ENCODE measurements around the gene LAMB4.

The LAMB4 gene

DNA sequence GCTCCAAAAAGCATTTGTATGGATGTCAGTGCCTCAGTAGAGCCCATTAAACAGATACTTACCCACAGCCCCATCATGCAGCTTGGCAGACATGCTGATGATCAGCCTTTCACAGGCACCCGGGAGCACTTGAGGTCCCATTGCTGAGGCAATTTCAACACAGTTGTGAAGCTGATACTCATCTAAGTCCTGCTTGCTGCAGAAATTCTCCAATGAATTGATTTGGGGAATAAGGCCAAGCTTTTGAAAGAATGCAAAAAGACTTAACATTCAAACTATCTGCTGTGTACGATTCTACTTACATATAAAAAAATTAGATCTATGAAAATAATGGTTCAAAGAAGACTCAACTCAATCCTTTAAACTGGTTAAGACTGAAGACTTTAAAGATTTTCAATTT lies 60.5 kb downstream of the LAMB4 start:
- H3K9me3 Mint-ChIP-seq = no peaks in the 10 kb centered on the region
- H3K27me3 Mint-ChIP-seq = peaks cover 2% of the 10 kb centered on the region
- no peak overlapping the region for H3K27ac Mint-ChIP-seq
- DNase-seq = no peak
- no peak for ATAC-seq
- no peak overlapping the region for H3K4me3 Mint-ChIP-seq
- no peaks in the 10 kb centered on the region for H3K36me3 Mint-ChIP-seq (ENCODE audit: low read depth)
- H3K4me1 Mint-ChIP-seq = no peaks in the 10 kb centered on the region

DNA sequence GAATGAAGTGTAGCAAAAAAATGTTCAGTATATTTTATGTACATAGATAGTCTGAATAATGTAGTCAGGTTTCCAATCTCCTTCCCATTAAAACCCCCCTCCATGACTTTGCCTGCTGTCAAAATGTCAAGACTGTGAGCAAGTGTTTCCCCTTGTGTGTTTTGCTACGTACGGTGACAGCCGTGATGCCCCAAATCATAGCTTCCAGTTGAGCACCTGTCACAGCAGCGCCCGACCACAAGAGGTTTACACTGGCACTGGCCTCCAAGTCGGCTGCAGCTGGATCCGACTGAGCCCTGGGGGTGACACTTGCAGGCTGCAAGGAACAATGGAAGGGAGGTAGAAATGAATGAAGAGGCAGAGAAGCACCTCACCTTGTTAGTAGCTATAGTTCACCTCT lies 62.3 kb downstream of the LAMB4 start:
- H3K4me3 Mint-ChIP-seq = no peak overlapping the region
- ATAC-seq (no peak), DNase-seq (no peak)
- no peak overlapping the region for H3K27ac Mint-ChIP-seq
- no peaks in the 10 kb centered on the region for H3K9me3 Mint-ChIP-seq
- H3K36me3 Mint-ChIP-seq (ENCODE audit: low read depth) = no peaks in the 10 kb centered on the region
- no peaks in the 10 kb centered on the region for H3K4me1 Mint-ChIP-seq
- H3K27me3 Mint-ChIP-seq = peaks cover 2% of the 10 kb centered on the region

DNA sequence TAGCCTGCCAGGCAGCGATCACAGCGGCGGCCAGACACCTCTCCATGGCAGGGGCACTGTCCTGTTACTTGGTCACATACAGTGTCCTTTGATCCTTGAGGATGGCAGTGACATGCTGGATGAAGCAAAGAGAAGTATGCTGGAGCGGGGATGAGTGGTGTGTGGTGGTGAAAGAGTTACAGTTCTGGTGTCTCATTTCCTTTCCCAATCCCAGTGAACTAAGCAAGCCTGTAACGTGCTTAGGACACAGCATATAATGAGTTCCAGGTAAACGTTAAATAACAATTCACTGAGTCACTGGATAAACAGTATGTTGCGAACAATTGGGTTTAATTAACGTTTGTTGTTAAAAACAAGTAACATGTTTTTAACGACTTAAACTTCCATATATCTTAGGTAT lies 63.7 kb downstream of the LAMB4 start:
- Mint-ChIP-seq H3K9me3 (no peaks in the 10 kb centered on the region), H3K27me3 (peaks cover 2% of the 10 kb centered on the region), H3K4me1 (peaks cover 8% of the 10 kb centered on the region), H3K4me3 (no peak overlapping the region), H3K36me3 (ENCODE audit: low read depth) (no peaks in the 10 kb centered on the region), H3K27ac (no peak overlapping the region)
- DNase-seq (no peak), ATAC-seq (no peak)

DNA sequence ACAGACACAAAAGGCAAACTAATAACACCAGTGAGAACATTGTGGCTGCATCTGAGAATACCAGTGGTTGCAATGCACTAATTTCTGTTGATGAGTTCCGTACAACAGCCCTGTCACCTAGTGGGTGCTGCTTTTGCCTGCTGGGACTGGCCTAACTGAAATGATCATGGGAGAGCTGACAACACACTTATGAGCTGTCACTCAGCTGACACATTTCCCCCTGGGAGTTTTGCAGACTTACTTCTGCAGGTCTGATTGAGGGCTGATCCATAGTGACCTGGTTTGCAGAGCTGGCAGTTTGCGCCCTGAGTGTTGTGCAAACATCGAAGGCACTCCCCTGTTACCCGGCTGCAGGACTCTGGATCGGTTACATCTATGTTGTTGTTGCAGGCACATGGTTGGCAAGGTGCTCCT lies 66.6 kb downstream of the LAMB4 start:
- ATAC-seq = peak; percentile 62
- H3K27ac Mint-ChIP-seq = no peak overlapping the region
- DNase-seq = no peak
- no peaks in the 10 kb centered on the region for H3K9me3 Mint-ChIP-seq
- no peak overlapping the region for H3K4me3 Mint-ChIP-seq
- peaks cover 8% of the 10 kb centered on the region for H3K4me1 Mint-ChIP-seq
- peaks cover 3% of the 10 kb centered on the region for H3K27me3 Mint-ChIP-seq
- no peaks in the 10 kb centered on the region for H3K36me3 Mint-ChIP-seq (ENCODE audit: low read depth)

GRCh38 chr7:108062250-108063014 lies 67.7 kb downstream of the LAMB4 start:
- Mint-ChIP-seq H3K4me3 (no peak overlapping the region), H3K27ac (no peak overlapping the region), H3K36me3 (ENCODE audit: low read depth) (no peaks in the 10 kb centered on the region), H3K9me3 (no peaks in the 10 kb centered on the region), H3K4me1 (peaks cover 8% of the 10 kb centered on the region), H3K27me3 (peaks cover 3% of the 10 kb centered on the region)
- DNase-seq (no peak), ATAC-seq (peak; percentile 59)

GRCh38 chr7:108059526-108059925 lies 70.6 kb downstream of the LAMB4 start:
- no peak overlapping the region for H3K4me3 Mint-ChIP-seq
- ATAC-seq (no peak), DNase-seq (no peak)
- no peaks in the 10 kb centered on the region for H3K36me3 Mint-ChIP-seq (ENCODE audit: low read depth)
- no peaks in the 10 kb centered on the region for H3K9me3 Mint-ChIP-seq
- H3K27me3 Mint-ChIP-seq = peaks cover 3% of the 10 kb centered on the region
- peaks cover 8% of the 10 kb centered on the region for H3K4me1 Mint-ChIP-seq
- H3K27ac Mint-ChIP-seq = no peak overlapping the region

- Mint-ChIP-seq H3K27me3 (peaks cover 3% of the 10 kb centered on the region), H3K9me3 (no peaks in the 10 kb centered on the region), H3K27ac (no peak overlapping the region), H3K36me3 (ENCODE audit: low read depth) (no peaks in the 10 kb centered on the region), H3K4me1 (peaks cover 8% of the 10 kb centered on the region), H3K4me3 (no peak overlapping the region)
- DNase-seq (no peak), ATAC-seq (no peak)
Measured at GRCh38 chr7:108057951-108058481, 72.1 kb downstream of the LAMB4 start.

DNA sequence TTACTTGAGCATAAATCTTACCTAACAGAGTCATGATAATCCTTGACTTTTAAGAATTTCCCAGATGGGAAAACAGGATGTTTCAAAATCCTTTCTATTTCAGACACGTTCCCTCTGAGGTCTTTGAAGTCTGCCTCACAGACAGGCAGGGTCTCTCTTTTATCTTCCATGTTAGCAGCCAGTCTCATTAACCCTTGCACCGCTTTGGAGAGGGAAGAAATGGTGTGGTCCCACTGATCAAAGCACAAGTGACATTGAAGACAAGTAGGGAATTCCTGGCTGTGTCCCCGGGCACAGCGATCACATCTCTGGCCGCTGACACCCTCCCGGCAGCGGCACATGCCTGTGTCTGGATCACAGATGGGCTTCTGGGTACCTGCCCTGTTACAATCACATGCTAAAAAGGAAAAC lies 74.5 kb downstream of the LAMB4 start:
- ATAC-seq = no peak
- DNase-seq = no peak
- Mint-ChIP-seq H3K4me3 (no peak overlapping the region), H3K27me3 (peaks cover 3% of the 10 kb centered on the region), H3K27ac (no peak overlapping the region), H3K36me3 (ENCODE audit: low read depth) (no peaks in the 10 kb centered on the region), H3K4me1 (no peaks in the 10 kb centered on the region), H3K9me3 (no peaks in the 10 kb centered on the region)

DNA sequence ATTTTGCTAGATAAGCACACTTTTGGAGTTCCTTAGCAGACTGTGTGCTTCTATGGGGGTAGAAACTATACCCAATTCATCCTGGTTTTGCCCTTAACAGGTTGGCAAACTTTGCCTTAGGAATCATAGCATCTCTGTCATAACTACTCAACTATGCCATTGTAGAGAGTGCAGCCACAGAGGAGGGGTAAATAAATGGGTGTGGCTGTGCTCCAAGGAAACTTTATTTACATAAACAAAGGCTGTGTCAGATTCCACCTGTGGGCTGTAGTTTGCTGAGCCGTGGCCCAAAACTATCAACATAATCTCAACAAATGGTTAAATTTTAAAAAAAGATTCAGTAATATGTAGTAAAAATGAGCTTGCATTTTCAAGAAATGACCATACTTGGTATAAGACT lies 75.6 kb downstream of the LAMB4 start:
- peaks cover 3% of the 10 kb centered on the region for H3K27me3 Mint-ChIP-seq
- no peak for DNase-seq
- no peak for ATAC-seq
- H3K4me1 Mint-ChIP-seq = no peaks in the 10 kb centered on the region
- H3K4me3 Mint-ChIP-seq = no peak overlapping the region
- H3K27ac Mint-ChIP-seq = no peak overlapping the region
- no peaks in the 10 kb centered on the region for H3K36me3 Mint-ChIP-seq (ENCODE audit: low read depth)
- H3K9me3 Mint-ChIP-seq = no peaks in the 10 kb centered on the region

- DNase-seq (no peak), ATAC-seq (no peak)
- no peaks in the 10 kb centered on the region for H3K27me3 Mint-ChIP-seq
- H3K4me1 Mint-ChIP-seq = peaks cover 1% of the 10 kb centered on the region
- H3K27ac Mint-ChIP-seq = no peak overlapping the region
- H3K9me3 Mint-ChIP-seq = no peaks in the 10 kb centered on the region
- H3K36me3 Mint-ChIP-seq (ENCODE audit: low read depth) = no peaks in the 10 kb centered on the region
- no peak overlapping the region for H3K4me3 Mint-ChIP-seq
Measured at GRCh38 chr7:108053250-108053649, 76.9 kb downstream of the LAMB4 start.

DNA sequence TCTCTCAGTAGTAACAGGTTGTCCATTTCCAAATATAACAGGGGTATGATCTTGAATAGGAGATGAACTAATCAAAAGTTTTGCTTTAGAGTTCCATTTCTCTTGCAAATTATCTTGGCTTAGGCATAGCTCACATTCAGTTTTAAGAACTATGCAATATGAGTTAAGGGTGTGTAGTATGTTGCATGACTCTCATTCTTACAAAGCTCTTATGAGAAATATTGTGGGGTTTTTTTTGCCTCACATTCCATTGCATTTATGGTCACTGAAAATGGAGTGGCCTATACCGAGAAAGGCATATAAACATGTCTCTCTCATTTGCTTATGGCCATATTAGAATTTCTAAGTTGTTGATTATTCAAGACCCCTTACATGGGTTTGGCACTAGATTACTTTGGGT lies 78.7 kb downstream of the LAMB4 start:
- Mint-ChIP-seq H3K4me1 (peaks cover 6% of the 10 kb centered on the region), H3K9me3 (no peaks in the 10 kb centered on the region), H3K4me3 (no peak overlapping the region), H3K27ac (no peak overlapping the region), H3K27me3 (no peaks in the 10 kb centered on the region), H3K36me3 (ENCODE audit: low read depth) (no peaks in the 10 kb centered on the region)
- ATAC-seq (no peak), DNase-seq (no peak)

- no peaks in the 10 kb centered on the region for H3K36me3 Mint-ChIP-seq (ENCODE audit: low read depth)
- H3K27ac Mint-ChIP-seq = no peak overlapping the region
Measured at GRCh38 chr7:108049962-108050361, 80.2 kb downstream of the LAMB4 start.

DNA sequence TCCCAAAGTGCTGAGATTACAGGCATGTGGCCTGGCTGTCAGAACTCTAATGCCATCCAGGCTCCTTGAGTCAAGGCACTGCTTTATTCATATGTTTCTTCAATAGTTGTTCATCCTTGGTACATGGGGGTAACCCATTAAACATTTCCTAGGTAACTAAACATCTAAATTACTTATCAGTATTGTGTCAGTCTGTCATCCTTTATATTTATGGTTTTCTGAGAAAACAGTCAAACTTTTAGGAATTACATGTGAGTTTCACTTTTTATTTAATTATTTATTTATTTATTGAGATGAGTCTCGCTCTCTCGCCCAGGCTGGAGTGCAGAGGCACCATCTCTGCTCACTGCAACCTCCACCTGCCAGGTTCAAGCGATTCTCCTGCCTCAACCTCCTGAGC lies 81.7 kb downstream of the LAMB4 start:
- H3K4me3 Mint-ChIP-seq = no peak overlapping the region
- H3K9me3 Mint-ChIP-seq = no peaks in the 10 kb centered on the region
- peaks cover 3% of the 10 kb centered on the region for H3K27me3 Mint-ChIP-seq
- no peak overlapping the region for H3K27ac Mint-ChIP-seq
- ATAC-seq (no peak), DNase-seq (no peak)
- peaks cover 6% of the 10 kb centered on the region for H3K4me1 Mint-ChIP-seq
- H3K36me3 Mint-ChIP-seq (ENCODE audit: low read depth) = no peaks in the 10 kb centered on the region

More at GRCh38 chr7:108049962-108050361, 80.2 kb downstream of the LAMB4 start:
- Mint-ChIP-seq H3K4me3 (no peak overlapping the region), H3K9me3 (no peaks in the 10 kb centered on the region), H3K27me3 (no peaks in the 10 kb centered on the region), H3K4me1 (peaks cover 6% of the 10 kb centered on the region)
- no peak for ATAC-seq
- no peak for DNase-seq

GRCh38 chr7:108046952-108047506 lies 83.1 kb downstream of the LAMB4 start:
- H3K4me3 Mint-ChIP-seq = no peak overlapping the region
- DNase-seq = no peak
- no peak for ATAC-seq
- peaks cover 3% of the 10 kb centered on the region for H3K27me3 Mint-ChIP-seq
- H3K27ac Mint-ChIP-seq = no peak overlapping the region
- H3K4me1 Mint-ChIP-seq = peaks cover 6% of the 10 kb centered on the region
- no peaks in the 10 kb centered on the region for H3K9me3 Mint-ChIP-seq
- H3K36me3 Mint-ChIP-seq (ENCODE audit: low read depth) = no peaks in the 10 kb centered on the region

- Mint-ChIP-seq H3K4me1 (peaks cover 6% of the 10 kb centered on the region), H3K9me3 (no peaks in the 10 kb centered on the region), H3K27ac (no peak overlapping the region), H3K27me3 (peaks cover 3% of the 10 kb centered on the region), H3K4me3 (no peak overlapping the region), H3K36me3 (ENCODE audit: low read depth) (no peaks in the 10 kb centered on the region)
- DNase-seq (no peak), ATAC-seq (no peak)
Measured at GRCh38 chr7:108045669-108046068, 84.5 kb downstream of the LAMB4 start.

Measured in activated naive CD8-positive, alpha-beta T cell treated with anti-CD3 and anti-CD28 coated beads, Interleukin-2, amount 50 U/mL, for 24 hours (primary cell).